HFF-Myc (cell line): Measurements from ENCODE around the gene TEF.

Experiments
- DNase-seq: peaks from one replicate; pipeline ENCODE4 v3.0.0-alpha.2; 2011; ENCODE audit warnings: low read depth; ENCODE audit errors: extremely low read depth
- H3K4me3 ChIP-seq: replicated peaks from 2 replicates; pipeline ENCODE4 v1.5.1; 2011; ENCODE audit warnings: low read depth, mild to moderate bottlenecking, control low read depth, low read length
- TF ChIP-seq, protein P1 (sequence below): IDR thresholded peaks from 2 replicates; pipeline ENCODE4 v1.5.1; 2012; ENCODE audit warnings: mild to moderate bottlenecking, low read depth, low read length, control low read depth; ENCODE audit errors: missing control alignments

The TEF gene

DNA sequence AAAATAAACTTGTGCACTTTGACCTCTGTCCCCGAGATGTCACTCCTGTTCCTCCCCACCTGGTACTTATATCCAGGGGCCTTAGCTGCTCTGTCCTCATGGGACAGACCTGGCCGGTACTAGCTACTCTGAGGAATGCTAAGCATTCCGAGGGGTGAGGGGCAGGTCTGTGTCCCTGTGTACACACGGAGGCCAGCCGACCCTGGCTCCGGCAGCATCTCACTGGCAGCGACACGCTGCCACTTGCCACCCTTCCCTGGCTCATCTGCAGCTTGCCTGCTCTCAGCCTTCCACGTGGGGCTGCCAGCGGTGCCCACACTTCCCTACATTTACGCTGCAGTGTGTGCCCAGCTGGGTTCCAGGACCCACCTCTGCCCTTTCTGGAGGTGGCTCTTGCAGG lies 21.6 kb upstream of the TEF start:
- H3K4me3 ChIP-seq = no peak overlapping the region
- DNase-seq = no peak
- TF ChIP-seq, protein P1, sequence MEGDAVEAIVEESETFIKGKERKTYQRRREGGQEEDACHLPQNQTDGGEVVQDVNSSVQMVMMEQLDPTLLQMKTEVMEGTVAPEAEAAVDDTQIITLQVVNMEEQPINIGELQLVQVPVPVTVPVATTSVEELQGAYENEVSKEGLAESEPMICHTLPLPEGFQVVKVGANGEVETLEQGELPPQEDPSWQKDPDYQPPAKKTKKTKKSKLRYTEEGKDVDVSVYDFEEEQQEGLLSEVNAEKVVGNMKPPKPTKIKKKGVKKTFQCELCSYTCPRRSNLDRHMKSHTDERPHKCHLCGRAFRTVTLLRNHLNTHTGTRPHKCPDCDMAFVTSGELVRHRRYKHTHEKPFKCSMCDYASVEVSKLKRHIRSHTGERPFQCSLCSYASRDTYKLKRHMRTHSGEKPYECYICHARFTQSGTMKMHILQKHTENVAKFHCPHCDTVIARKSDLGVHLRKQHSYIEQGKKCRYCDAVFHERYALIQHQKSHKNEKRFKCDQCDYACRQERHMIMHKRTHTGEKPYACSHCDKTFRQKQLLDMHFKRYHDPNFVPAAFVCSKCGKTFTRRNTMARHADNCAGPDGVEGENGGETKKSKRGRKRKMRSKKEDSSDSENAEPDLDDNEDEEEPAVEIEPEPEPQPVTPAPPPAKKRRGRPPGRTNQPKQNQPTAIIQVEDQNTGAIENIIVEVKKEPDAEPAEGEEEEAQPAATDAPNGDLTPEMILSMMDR = no peak

DNA sequence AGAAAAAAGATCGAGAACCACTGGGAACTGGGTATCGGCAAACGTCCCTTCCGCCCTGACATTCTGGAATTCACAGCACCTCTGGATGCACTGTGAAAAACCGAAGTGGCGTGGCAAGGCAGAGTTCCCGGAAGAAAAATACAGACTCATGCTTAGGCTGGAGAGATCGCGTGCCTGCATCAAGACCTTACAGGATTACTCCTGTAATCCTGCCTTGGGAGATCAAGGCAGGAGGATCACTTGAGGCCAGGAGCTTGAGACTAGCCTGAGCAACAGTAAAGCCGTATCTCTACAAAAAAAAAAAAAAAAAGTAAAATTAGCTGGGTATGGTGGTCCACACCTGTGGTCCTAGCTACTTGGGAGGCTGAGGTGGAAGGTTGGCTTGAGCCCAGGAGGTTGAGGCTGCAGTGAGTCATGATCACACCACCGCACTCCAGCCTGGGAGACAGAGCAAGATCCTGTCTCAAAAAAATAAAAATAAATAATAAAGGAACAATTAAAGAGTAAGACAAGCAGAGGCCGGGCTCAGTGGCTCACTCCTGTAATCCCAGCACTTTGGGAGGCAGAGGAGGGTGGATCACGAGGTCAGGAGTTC lies 19.9 kb upstream of the TEF start:
- no peak overlapping the region for H3K4me3 ChIP-seq
- DNase-seq = no peak
- TF ChIP-seq, protein P1 = no peak

DNA sequence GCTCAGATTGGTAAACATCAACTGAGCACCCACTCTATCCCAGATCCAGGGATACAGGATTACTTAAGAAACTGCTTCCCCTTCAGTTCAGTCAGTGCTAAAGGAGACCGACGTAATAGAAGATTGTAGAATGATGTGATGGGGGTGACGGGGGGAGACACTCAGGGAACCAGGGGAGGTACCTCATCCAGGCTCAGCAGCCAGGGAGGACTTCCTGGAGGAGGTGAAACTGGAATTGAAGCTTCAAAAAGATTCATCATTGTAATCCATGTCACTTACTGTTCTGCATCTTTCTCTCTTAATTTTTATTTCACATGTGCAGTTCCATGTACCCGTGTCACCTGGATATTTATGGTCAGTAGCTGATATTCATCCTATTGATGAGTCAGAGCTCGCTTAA lies 19.1 kb upstream of the TEF start:
- TF ChIP-seq, protein P1 = no peak
- no peak overlapping the region for H3K4me3 ChIP-seq
- DNase-seq = no peak

DNA sequence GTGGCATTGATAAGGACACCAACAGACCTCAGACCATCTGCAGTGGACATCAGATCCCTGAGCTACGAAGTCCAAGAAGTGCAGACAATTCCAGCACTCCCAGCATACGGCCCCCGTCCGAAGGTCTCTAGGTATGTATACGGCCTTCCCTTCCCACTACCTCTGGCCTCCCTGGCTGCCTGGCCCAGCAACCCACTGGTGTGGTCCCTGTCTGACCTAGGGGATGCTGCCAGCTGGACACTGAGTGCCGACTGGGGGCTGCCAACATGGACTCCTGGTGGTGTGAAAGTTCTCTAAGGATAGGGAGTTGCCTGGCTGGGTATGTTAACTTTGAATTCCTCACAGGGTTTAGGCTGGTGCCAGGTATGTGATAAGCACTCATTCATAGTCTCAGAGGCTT lies 17.5 kb upstream of the TEF start:
- no peak for DNase-seq
- TF ChIP-seq, protein P1 = no peak
- no peak overlapping the region for H3K4me3 ChIP-seq

DNA sequence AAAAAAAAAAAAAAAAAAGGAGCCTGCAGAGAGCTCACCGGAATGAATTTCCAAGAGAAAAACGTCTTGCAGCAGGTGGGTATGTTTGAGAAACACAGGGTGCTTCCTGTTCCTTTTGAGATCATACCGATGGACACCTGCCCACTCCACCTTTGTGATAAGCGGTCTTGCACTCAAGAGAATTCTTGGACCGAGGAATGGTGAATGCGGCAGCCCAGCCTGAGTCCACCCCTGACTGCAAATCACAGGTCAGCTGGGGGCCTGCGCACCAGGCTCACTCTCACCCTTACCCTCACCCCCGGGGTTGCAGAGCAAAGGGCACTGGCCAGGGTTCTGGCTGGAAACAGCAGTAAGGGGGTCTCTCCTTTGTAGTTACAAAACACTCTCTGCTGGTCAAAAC lies 16.8 kb upstream of the TEF start:
- TF ChIP-seq, protein P1 = no peak
- H3K4me3 ChIP-seq = no peak overlapping the region
- no peak for DNase-seq

DNA sequence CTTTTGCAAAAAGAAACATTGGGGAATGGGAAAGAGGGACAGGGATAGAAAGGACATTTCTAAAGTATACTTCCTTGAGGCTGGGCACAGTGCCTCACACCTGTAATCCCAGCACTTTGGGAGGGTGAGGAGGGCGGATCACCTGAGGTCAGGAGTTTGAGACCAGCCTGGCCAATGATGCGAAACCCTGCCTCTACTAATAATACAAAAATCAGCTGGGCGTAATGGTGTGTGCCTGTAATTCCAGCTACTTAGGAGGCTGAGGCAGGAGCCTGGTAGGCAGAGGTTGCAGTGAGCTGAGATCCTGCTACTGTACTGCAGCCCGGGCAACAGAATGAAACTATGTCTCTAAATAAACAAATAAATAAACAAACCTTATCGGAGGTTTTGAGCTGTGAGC lies 16.3 kb upstream of the TEF start:
- TF ChIP-seq, protein P1 = no peak
- no peak for DNase-seq
- no peak overlapping the region for H3K4me3 ChIP-seq

DNA sequence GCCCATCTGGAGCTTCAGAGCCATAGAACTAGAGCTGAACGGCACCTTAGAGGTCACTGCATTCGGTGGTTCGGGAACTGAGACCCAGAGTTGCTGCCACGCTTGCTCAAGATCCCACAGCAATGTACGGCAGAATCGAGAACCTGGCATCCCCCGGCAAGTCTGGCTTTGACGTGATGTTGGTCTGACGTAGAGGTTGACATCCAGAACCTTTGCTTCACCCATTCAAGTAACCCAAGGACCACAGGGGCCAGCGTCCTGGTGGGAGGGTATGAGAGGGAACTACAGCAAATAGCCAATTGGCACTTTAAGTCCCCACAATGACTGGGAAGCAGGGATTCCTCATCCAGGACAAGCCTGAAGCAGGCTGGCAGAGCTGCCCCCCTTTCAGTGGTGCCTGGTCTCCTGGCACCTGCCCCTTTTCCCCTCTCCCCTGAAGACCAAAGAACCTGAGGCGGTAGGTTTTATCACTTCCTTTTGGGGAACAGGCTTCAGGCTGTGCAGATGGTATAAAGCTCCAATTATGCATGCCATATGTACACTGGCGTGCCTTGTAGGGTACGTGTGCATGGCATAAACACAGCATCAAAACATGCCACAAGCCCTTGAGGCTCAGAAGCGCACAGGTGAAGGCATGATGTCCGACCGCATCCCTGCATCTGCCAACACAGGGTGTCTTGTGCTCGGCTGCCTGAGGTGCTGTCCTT lies 15.3 kb upstream of the TEF start:
- H3K4me3 ChIP-seq = no peak overlapping the region; the same call in 1 of the 2 replicates
- TF ChIP-seq, protein P1 = no peak
- no peak for DNase-seq
